ENCODE measurements around the gene VMO1. TPM values are rescaled to one million over a fixed set of nuclear protein-coding genes. Genes with fewer than 3 reads are reported as not detected.

The VMO1 gene
- total RNA-seq, 4 donors from 2014 or later: 1.4 to 7.2 (median 3.8) TPM; not detected in 1

- no peak overlapping the region for H3K27ac ChIP-seq
- no peaks in the 10 kb centered on the region for H3K9me3 ChIP-seq
- no peak overlapping the region for H3K4me3 ChIP-seq
- no peaks in the 10 kb centered on the region for H3K36me3 ChIP-seq
- in situ Hi-C loops (cut with MboI; ENCODE audit: low sequenced_read_pairs in 4 of 4): no loop called here
- H3K4me1 ChIP-seq: peaks cover 4 to 15% of the 10 kb centered on the region in 2 donors
- TF ChIP-seq POLR2A (IDR thresholded peaks at IDR 0.05): no peak
- intact Hi-C loops (cut with DNase I; ENCODE audit: low total_unique reads): no loop called here
- ATAC-seq (no peak), DNase-seq (no peak)
- H3K27me3 ChIP-seq: peaks cover 39 to 65% (median 60%) of the 10 kb centered on the region in 3 donors
These were observed 43.5 kb downstream of the VMO1 start for GRCh38 chr17:4742629-4743028.

- in situ Hi-C loops (cut with MboI; ENCODE audit: low sequenced_read_pairs in 4 of 4): no loop called here
- Histone ChIP-seq H3K27me3 (peaks cover 39 to 65% (median 58%) of the 10 kb centered on the region in 3 donors), H3K4me1 (peaks cover 4 to 15% of the 10 kb centered on the region in 2 donors), H3K27ac (no peak overlapping the region), H3K36me3 (no peaks in the 10 kb centered on the region), H3K9me3 (no peaks in the 10 kb centered on the region), H3K4me3 (no peak overlapping the region)
- ATAC-seq (no peak), DNase-seq (no peak)
- intact Hi-C loops (cut with DNase I; ENCODE audit: low total_unique reads): no loop called here
- TF ChIP-seq POLR2A (IDR thresholded peaks at IDR 0.05) (no peak), CTCF (IDR thresholded peaks at IDR 0.05 in 4 of 5, conservative IDR thresholded peaks at IDR 0.05 in 1 of 5) (no peak)
These were observed 44.0 kb downstream of the VMO1 start for GRCh38 chr17:4742133-4742532.

- H3K27ac ChIP-seq: no peak overlapping the region
- ATAC-seq: no peak
- peaks cover 4 to 15% of the 10 kb centered on the region in 2 donors for H3K4me1 ChIP-seq
- TF ChIP-seq POLR2A (IDR thresholded peaks at IDR 0.05) (no peak), CTCF (IDR thresholded peaks at IDR 0.05 in 4 of 5, conservative IDR thresholded peaks at IDR 0.05 in 1 of 5) (no peak)
- H3K36me3 ChIP-seq: no peaks in the 10 kb centered on the region
- H3K4me3 ChIP-seq: no peak overlapping the region
- intact Hi-C loops (cut with DNase I; ENCODE audit: low total_unique reads): no loop called here
- no peak for DNase-seq
- in situ Hi-C loops (cut with MboI; ENCODE audit: low sequenced_read_pairs in 4 of 4): no loop called here
- no peaks in the 10 kb centered on the region for H3K9me3 ChIP-seq
- peaks cover 39 to 64% (median 57%) of the 10 kb centered on the region in 3 donors for H3K27me3 ChIP-seq
These were observed 44.6 kb downstream of the VMO1 start for GRCh38 chr17:4741544-4741943.

GRCh38 chr17:4740584-4740983 is 45.6 kb downstream of the VMO1 start:
- Histone ChIP-seq H3K36me3 (no peaks in the 10 kb centered on the region), H3K4me3 (no peak overlapping the region), H3K27me3 (peaks cover 29 to 54% (median 48%) of the 10 kb centered on the region in 3 donors), H3K27ac (no peak overlapping the region), H3K9me3 (no peaks in the 10 kb centered on the region), H3K4me1 (peaks cover 4 to 15% of the 10 kb centered on the region in 2 donors)
- intact Hi-C loops (cut with DNase I; ENCODE audit: low total_unique reads): no loop called here
- TF ChIP-seq POLR2A (IDR thresholded peaks at IDR 0.05): no peak
- no peak for TF ChIP-seq CTCF (IDR thresholded peaks at IDR 0.05 in 4 of 5, conservative IDR thresholded peaks at IDR 0.05 in 1 of 5)
- no peak for ATAC-seq
- in situ Hi-C loops (cut with MboI; ENCODE audit: low sequenced_read_pairs in 4 of 4): no loop called here
- DNase-seq: no peak

- ATAC-seq: peak in 1 of 2 donors; percentile 22
- intact Hi-C loops (cut with DNase I; ENCODE audit: low total_unique reads): no loop called here
These were observed 46.2 kb downstream of the VMO1 start for GRCh38 chr17:4740025-4740351.

More at GRCh38 chr17:4740025-4740351, 46.2 kb downstream of the VMO1 start:
- no peaks in the 10 kb centered on the region for H3K9me3 ChIP-seq
- H3K4me1 ChIP-seq: peaks cover 4 to 15% of the 10 kb centered on the region in 2 donors
- in situ Hi-C loops (cut with MboI; ENCODE audit: low sequenced_read_pairs in 4 of 4): no loop called here
- H3K36me3 ChIP-seq: no peaks in the 10 kb centered on the region
- DNase-seq: no peak
- H3K27me3 ChIP-seq: peaks cover 23 to 48% (median 42%) of the 10 kb centered on the region in 3 donors
- peak overlapping the region; percentile 71 to 85 (median 80) for H3K4me3 ChIP-seq
- no peak overlapping the region for H3K27ac ChIP-seq
- no peak for TF ChIP-seq CTCF (IDR thresholded peaks at IDR 0.05 in 4 of 5, conservative IDR thresholded peaks at IDR 0.05 in 1 of 5)
- no peak for TF ChIP-seq POLR2A (IDR thresholded peaks at IDR 0.05)
